ENCODE measurements around the gene MADD. TPM values are rescaled to one million over a fixed set of nuclear protein-coding genes. Genes with fewer than 3 reads are reported as not detected.

The MADD gene
- total and polyA plus RNA-seq, 2 donors (not counting 1 experiment from before 2014, with no cell fraction given) = 56.8 to 108 TPM

- H3K27ac ChIP-seq (ENCODE audit: low read length in 2 of 2) = no peak overlapping the region
- H3K27ac Mint-ChIP-seq = no peak overlapping the region
- WGBS (ENCODE audit: insufficient coverage) = 97% methylated on average over 7 of the region's 12 CpGs
- H3K27me3 ChIP-seq (replicated peaks in 1 of 4; ENCODE audit: control extremely low read depth in 1 of 4, control insufficient read depth in 3 of 4, insufficient read depth in 4 of 4, low read length in 3 of 4) = no peaks in the 10 kb centered on the region
- peaks cover 0 to 16% of the 10 kb centered on the region in 2 donors for H3K4me1 ChIP-seq (ENCODE audit: control insufficient read depth in 2 of 2, insufficient read depth in 2 of 2, low read length in 2 of 2)
- H3K9me3 ChIP-seq (ENCODE audit: control extremely low read depth in 1 of 3, control insufficient read depth in 2 of 3, insufficient read depth in 1 of 3, low read length in 2 of 3) = no peaks in the 10 kb centered on the region
- ChIA-PET CTCF (interaction anchor here (0.9 kb wide), 2 partner anchors 10 to 85 kb away, joined by 3 read pairs; no protein-coding TSS in a partner anchor), POLR2A (interaction anchor here (0.6 kb wide), 1 partner anchor 1206 kb away, joined by 7 read pairs; no protein-coding TSS in a partner anchor)
- ATAC-seq (ENCODE audit: low read depth) = no peak
- no peaks in the 10 kb centered on the region for H3K27me3 Mint-ChIP-seq
- no peak overlapping the region for H3K4me3 Mint-ChIP-seq
- no peak for DNase-seq
- no peaks in the 10 kb centered on the region for H4K20me1 ChIP-seq (ENCODE audit: control insufficient read depth, insufficient read depth, low read length, poor library complexity, severe bottlenecking)
- H2AFZ ChIP-seq (ENCODE audit: insufficient read depth, low read depth, low read length, poor library complexity, severe bottlenecking) = no peak overlapping the region
- no peaks in the 10 kb centered on the region for H3K79me2 ChIP-seq (ENCODE audit: control insufficient read depth, insufficient read depth, low read length)
- no peak overlapping the region for H3K9ac ChIP-seq (ENCODE audit: low read length)
- H3K36me3 ChIP-seq (replicated peaks in 1 of 2; ENCODE audit: control extremely low read depth in 1 of 2, control insufficient read depth in 1 of 2, extremely low read depth in 1 of 2, insufficient read depth in 2 of 2, low read length in 1 of 2) = peaks cover 5 to 68% of the 10 kb centered on the region in 2 experiments
- H3K9me3 Mint-ChIP-seq (ENCODE audit: insufficient read depth) = no peaks in the 10 kb centered on the region
- peaks cover 14% of the 10 kb centered on the region for H3K4me1 Mint-ChIP-seq
- H3K4me2 ChIP-seq (replicated peaks; ENCODE audit: low read depth, low read length, poor library complexity, severe bottlenecking) = no peak overlapping the region
- no peak overlapping the region for H3K4me3 ChIP-seq (ENCODE audit: control extremely low read depth in 1 of 5, extremely low read depth in 1 of 5, insufficient read depth in 1 of 5, low read depth in 2 of 5, low read length in 4 of 5)
- TF ChIP-seq, protein P1, sequence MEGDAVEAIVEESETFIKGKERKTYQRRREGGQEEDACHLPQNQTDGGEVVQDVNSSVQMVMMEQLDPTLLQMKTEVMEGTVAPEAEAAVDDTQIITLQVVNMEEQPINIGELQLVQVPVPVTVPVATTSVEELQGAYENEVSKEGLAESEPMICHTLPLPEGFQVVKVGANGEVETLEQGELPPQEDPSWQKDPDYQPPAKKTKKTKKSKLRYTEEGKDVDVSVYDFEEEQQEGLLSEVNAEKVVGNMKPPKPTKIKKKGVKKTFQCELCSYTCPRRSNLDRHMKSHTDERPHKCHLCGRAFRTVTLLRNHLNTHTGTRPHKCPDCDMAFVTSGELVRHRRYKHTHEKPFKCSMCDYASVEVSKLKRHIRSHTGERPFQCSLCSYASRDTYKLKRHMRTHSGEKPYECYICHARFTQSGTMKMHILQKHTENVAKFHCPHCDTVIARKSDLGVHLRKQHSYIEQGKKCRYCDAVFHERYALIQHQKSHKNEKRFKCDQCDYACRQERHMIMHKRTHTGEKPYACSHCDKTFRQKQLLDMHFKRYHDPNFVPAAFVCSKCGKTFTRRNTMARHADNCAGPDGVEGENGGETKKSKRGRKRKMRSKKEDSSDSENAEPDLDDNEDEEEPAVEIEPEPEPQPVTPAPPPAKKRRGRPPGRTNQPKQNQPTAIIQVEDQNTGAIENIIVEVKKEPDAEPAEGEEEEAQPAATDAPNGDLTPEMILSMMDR (IDR thresholded peaks at IDR 0.05) = no peak
- no peak for TF ChIP-seq EZH2 (IDR thresholded peaks at IDR 0.05; ENCODE audit: borderline replicate concordance, insufficient read depth, low read depth, low read length, poor library complexity, severe bottlenecking)
- intact Hi-C loops (cut with micrococcal nuclease) = loop anchor here (10.0 kb wide), 1 partner anchor 49 kb away; the partner anchor contains the start of gene SPI1
Observed at GRCh38 chr11:47326198-47326597, 56.3 kb downstream of the MADD start.

DNA sequence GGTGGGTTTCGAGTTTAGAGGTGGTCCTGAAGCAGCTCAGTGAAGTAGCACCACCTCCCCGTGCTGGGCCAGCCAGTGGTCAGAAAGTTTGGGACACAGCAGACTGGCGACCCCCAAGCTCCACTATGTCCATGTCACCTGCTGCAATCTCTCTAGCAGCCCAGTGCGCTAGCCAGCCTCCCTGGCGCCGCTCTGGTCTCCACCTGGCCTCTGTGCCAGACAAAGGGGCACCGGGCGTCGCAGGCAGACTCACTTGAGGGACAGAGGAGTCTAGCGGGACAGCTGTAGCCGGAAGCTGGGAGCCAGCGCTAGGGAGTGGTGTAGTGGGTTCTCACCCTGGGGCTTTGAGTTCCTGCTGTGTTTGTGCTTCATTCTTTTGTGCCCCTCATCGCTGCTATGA, 57.1 kb downstream of the MADD start:
- TF ChIP-seq, protein P1 (IDR thresholded peaks at IDR 0.05) = no peak
- TF ChIP-seq EZH2 (IDR thresholded peaks at IDR 0.05; ENCODE audit: borderline replicate concordance, insufficient read depth, low read depth, low read length, poor library complexity, severe bottlenecking) = no peak
- Histone ChIP-seq H3K27ac (ENCODE audit: low read length in 2 of 2) (no peak overlapping the region), H2AFZ (ENCODE audit: insufficient read depth, low read depth, low read length, poor library complexity, severe bottlenecking) (no peak overlapping the region), H3K9ac (ENCODE audit: low read length) (no peak overlapping the region), H3K4me3 (ENCODE audit: control extremely low read depth in 1 of 5, extremely low read depth in 1 of 5, insufficient read depth in 1 of 5, low read depth in 2 of 5, low read length in 4 of 5) (no peak overlapping the region), H4K20me1 (ENCODE audit: control insufficient read depth, insufficient read depth, low read length, poor library complexity, severe bottlenecking) (no peaks in the 10 kb centered on the region), H3K79me2 (ENCODE audit: control insufficient read depth, insufficient read depth, low read length) (no peaks in the 10 kb centered on the region), H3K4me1 (ENCODE audit: control insufficient read depth in 2 of 2, insufficient read depth in 2 of 2, low read length in 2 of 2) (peaks cover 0 to 16% of the 10 kb centered on the region in 2 donors), H3K36me3 (replicated peaks in 1 of 2; ENCODE audit: control extremely low read depth in 1 of 2, control insufficient read depth in 1 of 2, extremely low read depth in 1 of 2, insufficient read depth in 2 of 2, low read length in 1 of 2) (peaks cover 1 to 62% of the 10 kb centered on the region in 2 experiments), H3K4me2 (replicated peaks; ENCODE audit: low read depth, low read length, poor library complexity, severe bottlenecking) (no peak overlapping the region), H3K9me3 (ENCODE audit: control extremely low read depth in 1 of 3, control insufficient read depth in 2 of 3, insufficient read depth in 1 of 3, low read length in 2 of 3) (no peaks in the 10 kb centered on the region), H3K27me3 (replicated peaks in 1 of 4; ENCODE audit: control extremely low read depth in 1 of 4, control insufficient read depth in 3 of 4, insufficient read depth in 4 of 4, low read length in 3 of 4) (no peaks in the 10 kb centered on the region)
- H3K9me3 Mint-ChIP-seq (ENCODE audit: insufficient read depth) = no peaks in the 10 kb centered on the region
- intact Hi-C loops (cut with micrococcal nuclease) = loop anchor here (10.0 kb wide), 1 partner anchor 48 kb away; the partner anchor contains the start of gene SPI1
- ChIA-PET POLR2A (no interaction called here), CTCF (interaction anchor here (2.5 kb wide), 1 partner anchor 85 kb away, joined by 25 read pairs; no protein-coding TSS in a partner anchor)
- no peak overlapping the region for H3K27ac Mint-ChIP-seq
- 96% methylated on average over 13 of the region's 13 CpGs for WGBS (ENCODE audit: insufficient coverage)
- no peaks in the 10 kb centered on the region for H3K27me3 Mint-ChIP-seq
- no peak overlapping the region for H3K4me3 Mint-ChIP-seq
- DNase-seq = no peak
- no peak for ATAC-seq (ENCODE audit: low read depth)
- peaks cover 14% of the 10 kb centered on the region for H3K4me1 Mint-ChIP-seq

Data from B cell (primary cell).